ENCODE measurements around the gene MAP2K2. TPM values are rescaled to one million over a fixed set of nuclear protein-coding genes. Genes with fewer than 3 reads are reported as not detected.

Gene MAP2K2
- total RNA-seq, 4 donors from 2014 or later = 101 to 207 (median 138) TPM

GRCh38 chr19:4075373-4075772, 48.5 kb downstream of the MAP2K2 start:
- TF ChIP-seq CTCF (IDR thresholded peaks at IDR 0.05 in 4 of 5, conservative IDR thresholded peaks at IDR 0.05 in 1 of 5) (no peak), POLR2A (IDR thresholded peaks at IDR 0.05) (no peak)
- H3K27me3 ChIP-seq = no peaks in the 10 kb centered on the region
- H3K4me3 ChIP-seq = no peak overlapping the region
- in situ Hi-C loops (cut with MboI; ENCODE audit: low sequenced_read_pairs in 4 of 4) (no loop called here), intact Hi-C loops (cut with DNase I; ENCODE audit: low total_unique reads) (no loop called here)
- no peak for DNase-seq
- H3K36me3 ChIP-seq = no peaks in the 10 kb centered on the region
- ATAC-seq = no peak
- H3K27ac ChIP-seq = no peak overlapping the region
- H3K9me3 ChIP-seq = no peaks in the 10 kb centered on the region
- peaks cover 0 to 10% of the 10 kb centered on the region in 2 donors for H3K4me1 ChIP-seq

- in situ Hi-C loops (cut with MboI; ENCODE audit: low sequenced_read_pairs in 4 of 4) (no loop called here), intact Hi-C loops (cut with DNase I; ENCODE audit: low total_unique reads) (no loop called here)
- Histone ChIP-seq H3K9me3 (no peaks in the 10 kb centered on the region), H3K4me3 (no peak overlapping the region), H3K27ac (no peak overlapping the region), H3K27me3 (no peaks in the 10 kb centered on the region), H3K36me3 (no peaks in the 10 kb centered on the region), H3K4me1 (peaks cover 4 to 5% of the 10 kb centered on the region in 2 donors)
- TF ChIP-seq POLR2A (IDR thresholded peaks at IDR 0.05) = no peak
- TF ChIP-seq CTCF (IDR thresholded peaks at IDR 0.05 in 4 of 5, conservative IDR thresholded peaks at IDR 0.05 in 1 of 5) = no peak
- DNase-seq = no peak
- ATAC-seq = no peak
These were observed 52.3 kb downstream of the MAP2K2 start for GRCh38 chr19:4071610-4072009.

GRCh38 chr19:4069331-4069959, 54.5 kb downstream of the MAP2K2 start:
- no peak overlapping the region for H3K27ac ChIP-seq

GRCh38 chr19:4068047-4068966, 55.6 kb downstream of the MAP2K2 start:
- no peak for DNase-seq
- H3K27ac ChIP-seq = peak overlapping the region; percentile 85 to 97 (median 96)
- no peaks in the 10 kb centered on the region for H3K27me3 ChIP-seq
- no peak for TF ChIP-seq POLR2A (IDR thresholded peaks at IDR 0.05)
- no peak for TF ChIP-seq CTCF (IDR thresholded peaks at IDR 0.05 in 4 of 5, conservative IDR thresholded peaks at IDR 0.05 in 1 of 5)
- no peaks in the 10 kb centered on the region for H3K9me3 ChIP-seq
- peak overlapping the region; percentile 85 to 100 (median 97) for H3K4me3 ChIP-seq
- intact Hi-C loops (cut with DNase I; ENCODE audit: low total_unique reads) (loop anchor here (5.0 to 10.0 kb wide), 6 partner anchors 114 to 1974 kb away; partner anchors contain the start of genes ANKRD24, APBA3, CHAF1A and IZUMO4), in situ Hi-C loops (cut with MboI; ENCODE audit: low sequenced_read_pairs in 4 of 4) (loop anchor here in 2 of 4 donors (10.0 kb wide), 2 partner anchors 64 to 84 kb away; partner anchors contain the start of genes EEF2 (in 1 of the 2) and PIAS4 (in 1 of the 2))
- no peak for ATAC-seq
- H3K4me1 ChIP-seq = peaks cover 10 to 11% of the 10 kb centered on the region in 2 donors
- no peaks in the 10 kb centered on the region for H3K36me3 ChIP-seq

More at GRCh38 chr19:4069331-4069959, 54.5 kb downstream of the MAP2K2 start:
- no peaks in the 10 kb centered on the region for H3K36me3 ChIP-seq
- no peaks in the 10 kb centered on the region for H3K9me3 ChIP-seq
- no peak overlapping the region for H3K4me3 ChIP-seq
- intact Hi-C loops (cut with DNase I; ENCODE audit: low total_unique reads) = loop anchor here (5.0 to 10.0 kb wide), 6 partner anchors 113 to 1975 kb away; partner anchors contain the start of genes ANKRD24, APBA3, CHAF1A and IZUMO4
- H3K27me3 ChIP-seq = no peaks in the 10 kb centered on the region
- peaks cover 4 to 5% of the 10 kb centered on the region in 2 donors for H3K4me1 ChIP-seq
- no peak for ATAC-seq
- no peak for TF ChIP-seq CTCF (IDR thresholded peaks at IDR 0.05 in 4 of 5, conservative IDR thresholded peaks at IDR 0.05 in 1 of 5)
- TF ChIP-seq POLR2A (IDR thresholded peaks at IDR 0.05) = no peak
- in situ Hi-C loops (cut with MboI; ENCODE audit: low sequenced_read_pairs in 4 of 4) = loop anchor here in 2 of 4 donors (10.0 kb wide), 2 partner anchors 65 to 85 kb away; partner anchors contain the start of genes EEF2 (in 1 of the 2) and PIAS4 (in 1 of the 2)
- no peak for DNase-seq
